Muscle of arm (tissue), 12 donors: ENCODE results near the gene ATP5PD. TPM values are rescaled to one million over a fixed set of nuclear protein-coding genes. Genes with fewer than 3 reads are reported as not detected.
A peak's percentile ranks its signal among the peaks of the same experiment; 100 is the strongest.
"Not testable (repeated sequence)": the region's sequence is repeated elsewhere in the genome, so short reads cannot be mapped to it uniquely, and the experiment has no call there.

ENCODE experiments used
- DNase-seq: peaks from one replicate; pipeline ENCODE4 v3.0.0-alpha.2; 2013
- polyA plus RNA-seq, 12 donors: library from polyadenylated mRNA; unstranded; fragments of 120-200 nt; gene quantifications; one replicate each; pipeline ENCODE4 v1.2.1, GENCODE V29; 2013; ENCODE audit not compliant: insufficient read length in 12 of 12

The ATP5PD gene
- polyA plus RNA-seq, 12 donors: 181 to 277 (median 254) TPM; not detected in 1

- no peak for DNase-seq
Measured at GRCh38 chr17:75061055-75061438, 14.3 kb upstream of the ATP5PD start.

- DNase-seq: no peak
Measured at GRCh38 chr17:75060434-75061054, 13.8 kb upstream of the ATP5PD start.

GRCh38 chr17:75059369-75060345, 12.9 kb upstream of the ATP5PD start:
- peak; percentile 71 for DNase-seq

- DNase-seq: no peak
Measured at GRCh38 chr17:75051941-75052340, 5.2 kb upstream of the ATP5PD start.

GRCh38 chr17:75049706-75050105, 2.9 kb upstream of the ATP5PD start:
- DNase-seq: no peak

- no peak for DNase-seq
Measured at GRCh38 chr17:75049057-75049456, 2.3 kb upstream of the ATP5PD start.

- no peak for DNase-seq
Measured at GRCh38 chr17:75048249-75048878, 1.6 kb upstream of the ATP5PD start.

GRCh38 chr17:75047398-75048098, 779 bp upstream of the ATP5PD start:
- no peak for DNase-seq

- not testable (repeated sequence) for DNase-seq
Measured at GRCh38 chr17:75045946-75046406, 793 bp downstream of the ATP5PD start.

- no peak for DNase-seq
Measured at GRCh38 chr17:75044716-75045115, 2.1 kb downstream of the ATP5PD start.

- DNase-seq: not testable (repeated sequence)
Measured at GRCh38 chr17:75043789-75044188, 3.0 kb downstream of the ATP5PD start.

GRCh38 chr17:75041656-75042280, 5.0 kb downstream of the ATP5PD start:
- DNase-seq: no peak

GRCh38 chr17:75039238-75039637, 7.5 kb downstream of the ATP5PD start:
- DNase-seq: no peak

GRCh38 chr17:75036643-75037268, 10.0 kb downstream of the ATP5PD start:
- peak; percentile 78 for DNase-seq

- peak; percentile 92 for DNase-seq
Measured at GRCh38 chr17:75034236-75034908, 12.4 kb downstream of the ATP5PD start.

- peak; percentile 96 for DNase-seq
Measured at GRCh38 chr17:75033346-75034235, 13.2 kb downstream of the ATP5PD start.

- DNase-seq: peak; percentile 28
Measured at GRCh38 chr17:75032720-75033280, 14.0 kb downstream of the ATP5PD start.

GRCh38 chr17:75031972-75032719, 14.6 kb downstream of the ATP5PD start:
- DNase-seq: peak; percentile 83
